NB4 (cell line): ENCODE data around the gene THRAP3.

Experiments used
- MYC ChIP-seq: IDR thresholded peaks from 2 replicates; pipeline ENCODE4 v1.6.1; 2011; ENCODE audit warnings: low read depth, low read length
- POLR2A ChIP-seq: IDR thresholded peaks from 2 replicates; pipeline ENCODE4 v1.6.1; 2011; ENCODE audit warnings: mild to moderate bottlenecking; ENCODE audit not compliant: insufficient read length; ENCODE audit errors: extremely low read depth
- TF ChIP-seq, protein P1 (sequence below): IDR thresholded peaks from one replicate; pipeline ENCODE4 v1.5.1; 2012; ENCODE audit warnings: low read depth, low read length

DNA sequence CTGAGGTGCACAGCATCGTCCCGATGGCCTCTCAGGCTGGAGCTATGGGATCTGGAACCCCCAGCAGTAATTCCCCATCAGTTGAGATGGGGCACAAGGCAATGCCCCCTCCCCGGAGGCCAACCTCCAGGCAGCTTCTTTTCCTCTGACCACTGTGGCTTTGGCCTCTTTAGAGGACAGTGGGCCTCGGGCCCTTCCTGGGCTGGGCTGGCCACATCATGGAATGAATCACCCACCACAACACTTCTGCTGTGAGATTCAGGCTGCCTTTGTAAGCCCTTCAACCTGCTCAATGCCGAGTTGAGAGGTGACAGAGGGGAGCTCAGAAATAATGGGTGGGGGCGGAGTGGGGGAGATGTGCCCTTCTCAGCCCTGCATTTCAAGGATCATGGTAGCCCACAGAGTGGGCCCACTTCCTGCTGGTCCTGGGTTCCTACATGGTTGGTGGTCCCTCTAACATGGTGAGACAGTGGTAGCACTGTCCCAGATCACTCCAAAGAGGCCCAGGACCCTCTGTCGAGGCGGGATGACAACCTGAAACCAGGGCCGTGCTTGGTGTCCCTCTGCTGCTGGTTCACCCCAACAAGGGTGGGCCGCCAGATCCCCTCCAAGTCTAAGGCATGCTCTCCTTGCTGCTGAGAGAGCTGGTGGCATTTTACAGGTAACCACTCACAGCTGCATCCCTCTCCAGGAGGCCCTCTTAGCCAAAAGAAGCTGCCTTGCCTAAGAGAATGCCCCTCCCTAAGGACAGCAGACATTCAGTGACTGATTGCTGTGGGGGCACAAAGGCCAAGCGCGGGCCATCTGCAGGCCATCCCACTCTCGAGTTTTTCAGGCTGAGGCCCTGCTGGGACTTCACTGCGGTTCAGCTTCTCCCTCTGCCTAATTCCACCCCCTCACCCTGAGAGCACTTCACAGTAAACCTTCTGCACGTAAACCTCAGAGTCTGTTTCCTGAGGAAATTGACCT, 129.0 kb downstream of the THRAP3 start:
- TF ChIP-seq POLR2A (no peak), MYC (no peak)
- TF ChIP-seq, protein P1, sequence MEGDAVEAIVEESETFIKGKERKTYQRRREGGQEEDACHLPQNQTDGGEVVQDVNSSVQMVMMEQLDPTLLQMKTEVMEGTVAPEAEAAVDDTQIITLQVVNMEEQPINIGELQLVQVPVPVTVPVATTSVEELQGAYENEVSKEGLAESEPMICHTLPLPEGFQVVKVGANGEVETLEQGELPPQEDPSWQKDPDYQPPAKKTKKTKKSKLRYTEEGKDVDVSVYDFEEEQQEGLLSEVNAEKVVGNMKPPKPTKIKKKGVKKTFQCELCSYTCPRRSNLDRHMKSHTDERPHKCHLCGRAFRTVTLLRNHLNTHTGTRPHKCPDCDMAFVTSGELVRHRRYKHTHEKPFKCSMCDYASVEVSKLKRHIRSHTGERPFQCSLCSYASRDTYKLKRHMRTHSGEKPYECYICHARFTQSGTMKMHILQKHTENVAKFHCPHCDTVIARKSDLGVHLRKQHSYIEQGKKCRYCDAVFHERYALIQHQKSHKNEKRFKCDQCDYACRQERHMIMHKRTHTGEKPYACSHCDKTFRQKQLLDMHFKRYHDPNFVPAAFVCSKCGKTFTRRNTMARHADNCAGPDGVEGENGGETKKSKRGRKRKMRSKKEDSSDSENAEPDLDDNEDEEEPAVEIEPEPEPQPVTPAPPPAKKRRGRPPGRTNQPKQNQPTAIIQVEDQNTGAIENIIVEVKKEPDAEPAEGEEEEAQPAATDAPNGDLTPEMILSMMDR = no peak
